Cardiac septum (tissue), 1 donor: ENCODE results near the gene TEX22. TPM values are rescaled to one million over a fixed set of nuclear protein-coding genes. Genes with fewer than 3 reads are reported as not detected.

Experiments used
- DNase-seq: peaks from one replicate; pipeline ENCODE4 v3.0.0-alpha.2; 2020; ENCODE audit warnings: low spot score
- intact Hi-C: fragments of 100-400 bp; cut with DNase I; formaldehyde crosslinking; loops from one replicate; pipeline ENCODE4 v1.14.0; 2022
- total RNA-seq: library from RNA; stranded (reverse); fragmentation: NEBNext Ultra II Directional; extraction: Animal tissue kit (Norgen Biotek cat#: 25700); gene quantifications from one replicate; pipeline ENCODE4 v1.2.1, GENCODE V29; 2021
- donor health status: DM: no; HTN: no; CAD: no.

Gene TEX22
- total RNA-seq, 1 donor from 2014 or later, result 0.46 TPM

DNA sequence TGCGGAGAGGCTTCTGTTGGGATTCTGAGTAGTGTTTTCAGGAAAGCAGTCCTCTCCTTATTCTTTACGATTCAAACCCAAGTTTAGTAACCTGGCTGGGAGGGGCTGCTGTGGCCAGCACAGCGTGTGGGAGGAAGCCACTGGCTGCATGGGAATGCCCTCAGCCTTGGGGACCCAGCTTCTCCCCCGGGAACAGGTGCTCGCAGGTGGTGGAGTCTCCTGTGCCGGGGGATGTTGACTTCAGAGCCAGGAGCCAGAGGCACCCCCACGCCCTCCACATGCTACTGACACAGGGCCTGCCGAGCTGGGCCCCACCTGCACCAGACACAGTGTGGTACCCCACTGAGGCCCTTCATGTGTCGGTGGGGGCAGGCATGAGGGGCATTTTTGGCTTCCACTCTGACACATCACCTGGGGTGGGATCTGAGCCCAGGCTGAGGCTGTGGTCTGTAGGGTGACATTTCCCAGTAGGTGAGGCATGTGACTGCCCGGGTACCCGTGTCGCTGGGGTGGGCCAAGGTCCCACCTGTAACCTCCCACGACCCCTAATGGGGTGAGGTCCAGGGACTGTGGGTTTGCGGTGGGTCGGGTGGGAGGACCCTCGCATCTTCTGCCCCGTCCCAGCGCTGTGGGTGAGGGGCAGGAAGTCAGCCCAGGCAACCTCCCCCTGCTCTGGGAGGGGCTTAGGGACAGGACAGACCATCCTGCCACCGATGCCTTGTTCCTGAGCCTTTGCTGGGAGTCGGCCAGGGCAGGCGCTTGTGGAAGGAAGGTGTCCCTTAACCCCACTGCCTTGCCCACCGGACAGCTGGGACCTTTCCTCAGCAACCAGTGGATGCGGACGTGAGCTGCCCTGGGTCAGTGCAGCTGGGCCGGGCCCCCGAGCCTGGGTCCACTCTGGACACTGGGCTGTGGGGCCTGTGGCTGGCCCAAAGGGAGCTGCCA, 47.8 kb downstream of the TEX22 start:
- intact Hi-C loops, result loop anchor here (5.0 kb wide), 2 partner anchors 74 to 81 kb away; partner anchors contain the start of gene TMEM121
- DNase-seq, result no peak

- intact Hi-C loops, result loop anchor here (5.0 kb wide), 2 partner anchors 75 to 80 kb away; partner anchors contain the start of gene TMEM121
- DNase-seq, result no peak
Measured at GRCh38 chr14:105446971-105447370, 48.6 kb downstream of the TEX22 start.

DNA sequence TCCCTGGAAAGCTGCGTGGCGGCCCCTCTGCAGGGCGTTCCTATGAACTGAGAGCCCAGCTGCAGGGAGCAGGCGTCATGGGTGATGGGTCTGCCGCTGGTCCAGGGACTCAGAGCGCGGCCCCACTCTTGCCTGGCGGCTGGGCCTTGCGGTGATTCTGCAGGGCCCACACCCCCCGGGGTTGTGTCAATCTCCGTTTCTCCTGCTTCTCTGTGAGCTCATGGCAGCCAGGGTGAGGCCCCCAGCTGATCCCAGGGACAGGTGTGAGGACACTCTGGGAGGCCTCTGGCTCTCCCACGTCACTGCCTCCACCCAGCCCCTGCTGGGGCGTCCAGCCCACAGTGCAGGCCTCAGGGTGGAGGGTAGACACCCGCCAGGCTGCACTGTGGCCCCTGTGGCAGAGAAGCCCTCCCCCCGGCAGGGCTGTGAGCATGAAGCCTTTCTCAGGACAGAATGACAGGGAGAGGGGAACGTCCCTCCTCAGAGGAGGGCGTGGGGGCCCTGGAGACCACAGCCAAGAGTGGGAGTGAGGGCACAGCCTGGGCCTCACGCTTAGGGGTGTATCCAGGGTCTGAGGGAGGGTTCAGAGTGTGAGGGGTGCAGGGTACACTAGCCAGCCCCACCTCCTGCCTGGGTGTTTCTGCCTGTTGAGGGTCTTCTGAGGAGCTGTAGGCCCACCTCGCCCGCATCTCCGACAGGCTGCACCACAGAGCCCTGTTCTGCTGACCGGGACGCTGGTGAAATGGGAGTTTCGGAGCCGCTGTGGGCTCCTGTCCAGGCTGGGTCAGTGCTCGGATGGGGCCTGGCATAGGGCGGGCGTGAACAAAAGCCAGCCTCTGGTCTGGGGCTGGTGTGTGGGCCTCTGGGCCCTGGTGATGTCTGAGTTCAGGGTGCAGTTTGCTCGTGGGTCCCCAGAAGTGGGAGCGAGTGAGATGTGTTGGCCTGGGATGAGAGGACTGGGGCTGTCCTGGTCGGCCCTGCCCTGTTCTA, 49.6 kb downstream of the TEX22 start:
- DNase-seq, result no peak
- intact Hi-C loops, result loop anchor here (2.0 to 5.0 kb wide), 4 partner anchors 41 to 79 kb away; partner anchors contain the start of genes TEX22 and TMEM121

DNA sequence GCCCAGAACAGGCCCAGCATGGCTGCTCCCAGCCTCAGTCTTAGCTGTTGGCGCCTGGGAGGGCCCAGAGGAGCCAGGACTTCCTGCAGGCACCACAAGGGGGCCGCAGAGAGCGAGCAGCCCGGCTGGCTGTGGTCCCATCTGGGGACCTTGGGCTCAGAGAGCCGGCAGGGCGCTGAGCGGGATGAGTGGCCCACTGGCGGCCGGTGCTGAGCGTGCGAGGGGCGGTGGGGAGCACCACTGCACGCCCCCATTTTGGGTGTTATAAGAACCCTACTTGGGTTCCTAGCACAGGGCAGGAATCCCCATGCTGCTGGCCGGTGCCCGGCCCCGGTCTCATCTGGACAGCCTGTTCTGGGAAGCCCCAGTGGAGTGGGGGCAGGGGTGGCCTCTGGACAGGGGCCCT, 50.4 kb downstream of the TEX22 start:
- intact Hi-C loops, result loop anchor here (2.0 to 5.0 kb wide), 4 partner anchors 40 to 79 kb away; partner anchors contain the start of genes TEX22 and TMEM121
- peak; percentile 87 for DNase-seq

DNA sequence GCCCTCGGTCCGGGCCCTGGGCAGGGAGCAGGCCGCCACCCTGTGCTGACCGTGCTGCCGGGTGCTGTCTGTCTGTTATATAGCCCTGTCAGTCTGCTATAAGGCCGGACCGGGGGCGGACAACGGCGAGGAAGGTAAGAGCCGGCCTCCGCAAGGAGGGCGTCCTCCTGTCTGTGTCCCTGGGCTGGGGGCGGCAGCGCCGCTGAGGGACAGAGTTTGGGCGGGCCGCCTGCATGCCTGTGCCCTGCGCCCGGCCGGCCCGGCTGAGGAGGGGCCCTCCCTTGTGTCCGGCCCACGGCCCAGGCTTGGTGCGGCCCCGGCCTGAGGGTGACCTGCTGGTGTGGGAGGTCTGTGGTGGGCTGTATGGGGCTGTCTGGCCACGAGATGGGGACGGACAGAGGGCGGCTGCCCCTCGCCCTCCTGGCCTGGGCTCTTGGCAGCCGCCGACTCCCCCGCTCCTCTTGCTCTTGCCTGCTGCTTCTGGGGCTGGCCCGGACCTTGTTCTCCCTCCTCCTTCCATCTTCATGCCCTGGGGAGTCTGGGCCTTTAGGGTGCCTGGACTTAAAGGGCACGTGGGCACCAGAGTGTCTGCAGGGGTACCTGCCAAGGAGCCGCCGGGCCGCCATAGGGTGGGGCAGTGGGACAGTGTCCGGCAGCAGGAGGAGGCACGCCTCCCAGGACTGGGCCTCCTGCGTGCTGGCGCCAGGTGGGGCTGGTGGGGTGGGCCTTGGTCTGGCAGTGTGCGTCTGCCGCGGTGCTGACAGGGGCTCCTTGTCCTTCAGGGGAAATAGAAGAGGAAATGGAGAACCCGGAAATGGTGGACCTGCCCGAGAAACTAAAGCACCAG, 51.2 kb downstream of the TEX22 start:
- no peak for DNase-seq
- intact Hi-C loops, result loop anchor here (2.0 to 5.0 kb wide), 4 partner anchors 39 to 78 kb away; partner anchors contain the start of genes TEX22 and TMEM121

DNA sequence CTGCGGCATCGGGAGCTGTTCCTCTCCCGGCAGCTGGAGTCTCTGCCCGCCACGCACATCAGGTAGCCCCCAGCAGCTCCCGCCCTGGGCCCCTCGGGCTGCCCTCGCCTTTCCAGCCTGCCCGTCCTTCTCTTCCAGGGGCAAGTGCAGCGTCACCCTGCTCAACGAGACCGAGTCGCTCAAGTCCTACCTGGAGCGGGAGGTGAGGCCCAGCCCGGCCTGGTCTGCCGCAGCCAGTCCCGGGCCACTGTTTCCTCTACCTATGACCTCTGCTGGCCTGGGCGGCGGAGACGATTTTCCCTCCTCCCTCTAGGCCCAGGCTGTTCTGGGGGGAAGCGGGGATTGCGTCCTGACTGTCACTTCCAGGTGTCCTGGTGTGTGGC, 51.8 kb downstream of the TEX22 start:
- intact Hi-C loops, result no loop called here
- DNase-seq, result no peak

- DNase-seq, result no peak
- intact Hi-C loops, result no loop called here
Measured at GRCh38 chr14:105450864-105451720, 52.8 kb downstream of the TEX22 start.

- intact Hi-C loops, result no loop called here
- DNase-seq, result no peak
Measured at GRCh38 chr14:105452963-105453362, 54.6 kb downstream of the TEX22 start.

GRCh38 chr14:105453847-105454246, 55.5 kb downstream of the TEX22 start:
- intact Hi-C loops, result no loop called here
- DNase-seq, result no peak

- DNase-seq, result no peak
- intact Hi-C loops, result no loop called here
Measured at GRCh38 chr14:105455086-105455640, 56.8 kb downstream of the TEX22 start.

GRCh38 chr14:105455766-105456660, 57.7 kb downstream of the TEX22 start:
- DNase-seq, result no peak
- intact Hi-C loops, result no loop called here

GRCh38 chr14:105456736-105457617, 58.6 kb downstream of the TEX22 start:
- intact Hi-C loops, result no loop called here
- DNase-seq, result no peak

- intact Hi-C loops, result no loop called here
- no peak for DNase-seq
Measured at GRCh38 chr14:105458010-105458409, 59.7 kb downstream of the TEX22 start.

DNA sequence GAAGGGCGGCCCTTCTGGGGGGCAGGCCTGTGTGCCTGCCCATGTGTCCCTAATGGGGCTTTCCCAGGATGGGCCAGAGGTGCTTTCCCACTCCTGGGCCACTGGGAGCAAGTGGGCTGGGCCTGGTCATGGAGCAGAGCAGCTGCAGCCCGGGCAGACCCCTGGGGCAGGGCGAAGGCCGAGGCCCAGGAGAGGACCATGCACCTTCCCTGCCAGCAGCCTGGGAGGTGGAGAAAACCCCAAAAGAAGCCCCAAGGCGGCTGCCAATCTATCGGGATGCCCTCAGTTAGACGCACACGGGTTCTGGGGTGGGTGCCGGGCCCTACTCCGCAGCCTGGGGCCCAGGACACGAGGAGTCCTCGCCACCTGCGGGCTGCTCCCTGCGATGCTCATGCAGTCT, 60.2 kb downstream of the TEX22 start:
- intact Hi-C loops, result no loop called here

DNA sequence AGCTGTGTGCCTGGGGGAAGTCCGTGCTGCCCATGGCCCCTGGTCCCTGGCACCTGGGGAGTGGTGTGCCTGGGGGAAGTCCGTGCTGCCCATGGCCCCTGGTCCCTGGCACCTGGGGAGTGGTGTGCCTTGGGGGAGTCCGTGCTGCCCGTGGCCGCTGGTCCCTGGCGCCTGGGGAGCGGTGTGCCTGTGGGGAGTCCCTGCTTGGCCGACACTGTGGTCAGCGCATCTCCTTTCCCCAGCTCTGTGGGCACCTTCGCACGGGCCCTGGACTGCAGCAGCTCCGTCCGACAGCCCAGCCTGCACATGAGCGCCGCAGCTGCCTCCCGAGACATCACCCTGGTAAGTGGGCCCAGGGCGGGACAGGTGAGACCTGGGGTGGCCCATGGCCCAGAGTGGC, 61.8 kb downstream of the TEX22 start:
- no peak for DNase-seq
- intact Hi-C loops, result no loop called here

More for the DNA sequence above, 60.2 kb downstream of the TEX22 start:
- DNase-seq, result no peak

- no peak for DNase-seq
- intact Hi-C loops, result no loop called here
Measured at GRCh38 chr14:105460616-105461015, 62.3 kb downstream of the TEX22 start.
